ENCODE results near the gene DNAJB12. TPM values are rescaled to one million over a fixed set of nuclear protein-coding genes. Genes with fewer than 3 reads are reported as not detected.

The DNAJB12 gene
- total and polyA plus RNA-seq, 8 donors: 14.6 to 22.0 (median 18.8) TPM

GRCh38 chr10:72379776-72380175, 25.1 kb upstream of the DNAJB12 start:
- DNase-seq (no peak), FAIRE-seq (no peak), ATAC-seq (no peak)
- H3K9me3 ChIP-seq: no peaks in the 10 kb centered on the region
- no peak overlapping the region for H3K27ac ChIP-seq
- intact Hi-C loops (cut with DNase I): no loop called here
- no peak overlapping the region for H3K4me3 ChIP-seq
- 70 to 75% methylated on average over 2 of the region's 2 CpGs for WGBS, 2 donors
- no peaks in the 10 kb centered on the region for H3K27me3 ChIP-seq
- TF ChIP-seq CTCF (IDR thresholded peaks at IDR 0.05): no peak
- peaks cover 0 to 6% (median 0%) of the 10 kb centered on the region in 3 donors for H3K36me3 ChIP-seq
- no peaks in the 10 kb centered on the region for H3K4me1 ChIP-seq

- H3K4me3 ChIP-seq: no peak overlapping the region
- no peaks in the 10 kb centered on the region for H3K27me3 ChIP-seq
- FAIRE-seq (no peak), ATAC-seq (no peak), DNase-seq (no peak)
- no peaks in the 10 kb centered on the region for H3K9me3 ChIP-seq
- no peaks in the 10 kb centered on the region for H3K4me1 ChIP-seq
- TF ChIP-seq CTCF (IDR thresholded peaks at IDR 0.05): no peak
- no peak overlapping the region for H3K27ac ChIP-seq
- WGBS, 2 donors: 98 to 100% methylated on average over 2 of the region's 2 CpGs
- intact Hi-C loops (cut with DNase I): no loop called here
- H3K36me3 ChIP-seq: peaks cover 0 to 6% (median 0%) of the 10 kb centered on the region in 3 donors
These were observed 24.3 kb upstream of the DNAJB12 start for GRCh38 chr10:72379062-72379461.

- Histone ChIP-seq H3K36me3 (peaks cover 0 to 6% (median 0%) of the 10 kb centered on the region in 3 donors), H3K27me3 (no peaks in the 10 kb centered on the region), H3K4me1 (no peaks in the 10 kb centered on the region), H3K27ac (no peak overlapping the region), H3K9me3 (no peaks in the 10 kb centered on the region), H3K4me3 (no peak overlapping the region)
- intact Hi-C loops (cut with DNase I): no loop called here
- no peak for DNase-seq
- no peak for TF ChIP-seq CTCF (IDR thresholded peaks at IDR 0.05)
- no peak for FAIRE-seq
- ATAC-seq: peak in 1 of 4 donors; percentile 26
- 53 to 61% methylated on average over 5 of the region's 5 CpGs for WGBS, 2 donors
These were observed 20.9 kb upstream of the DNAJB12 start for GRCh38 chr10:72375585-72375984.

- Histone ChIP-seq H3K27me3 (no peaks in the 10 kb centered on the region), H3K4me3 (no peak overlapping the region), H3K9me3 (no peaks in the 10 kb centered on the region), H3K36me3 (peaks cover 0 to 6% (median 0%) of the 10 kb centered on the region in 3 donors), H3K27ac (no peak overlapping the region), H3K4me1 (no peaks in the 10 kb centered on the region)
- no peak for TF ChIP-seq CTCF (IDR thresholded peaks at IDR 0.05)
- ATAC-seq (no peak), DNase-seq (no peak), FAIRE-seq (no peak)
- 81 to 84% methylated on average over 3 of the region's 3 CpGs for WGBS, 2 donors
- intact Hi-C loops (cut with DNase I): no loop called here
These were observed 20.5 kb upstream of the DNAJB12 start for GRCh38 chr10:72375173-72375572.

- TF ChIP-seq CTCF (IDR thresholded peaks at IDR 0.05): no peak
- no peak for DNase-seq
- Histone ChIP-seq H3K36me3 (peaks cover 0 to 12% (median 0%) of the 10 kb centered on the region in 3 donors), H3K4me3 (no peak overlapping the region), H3K27ac (no peak overlapping the region), H3K4me1 (no peaks in the 10 kb centered on the region), H3K9me3 (no peaks in the 10 kb centered on the region), H3K27me3 (no peaks in the 10 kb centered on the region)
- peak in 1 of 4 donors; percentile 22 for ATAC-seq
- intact Hi-C loops (cut with DNase I): no loop called here
- no peak for FAIRE-seq
These were observed 15.5 kb upstream of the DNAJB12 start for GRCh38 chr10:72370201-72370722.

Measured in pancreas (tissue), 10 donors.